Astrocyte of the cerebellum (primary cell): ENCODE results near the gene ATP2C2.
"Not testable (repeated sequence)": the region's sequence is repeated elsewhere in the genome, so short reads cannot be mapped to it uniquely, and the experiment has no call there.

ENCODE experiments used
- DNase-seq: peaks from one replicate; pipeline ENCODE4 v3.0.0-alpha.2; 2011; ENCODE audit warnings: low read depth
- H3K4me3 ChIP-seq: 2 replicates; pipeline ENCODE4 v1.5.1; 2011; ENCODE audit warnings: mild to moderate bottlenecking, low read depth, low read length, moderate library complexity
- CTCF ChIP-seq: IDR thresholded peaks from 2 replicates; pipeline ENCODE4 v1.5.1; 2012; ENCODE audit warnings: low read length, low read depth, moderate library complexity, mild to moderate bottlenecking; ENCODE audit errors: missing control alignments
- in situ Hi-C: cut with HindIII; loops from 2 replicates; pipeline ENCODE4 v1.10.0; 2017; ENCODE audit warnings: low sequenced_read_pairs

Gene ATP2C2

DNA sequence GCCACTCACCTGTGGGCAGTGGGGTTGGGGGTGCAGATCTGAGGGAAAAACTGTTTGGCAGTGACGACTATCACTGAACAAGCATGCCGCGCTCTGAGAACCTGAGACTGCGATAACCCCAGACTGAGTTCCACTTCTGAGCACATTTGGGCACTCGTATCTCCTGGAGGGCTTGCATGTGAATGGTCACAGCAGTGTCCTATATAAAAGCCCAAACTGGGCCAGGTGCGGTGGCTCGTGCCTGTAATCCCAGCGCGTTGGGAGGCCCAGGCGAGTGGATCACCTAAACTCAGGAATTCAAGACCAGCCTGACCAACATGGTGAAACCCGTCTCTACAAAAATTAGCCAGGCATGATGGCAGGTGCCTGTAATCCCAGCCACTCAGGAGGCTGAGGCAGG lies 18.7 kb downstream of the ATP2C2 start:
- DNase-seq, result no peak
- no peak overlapping the region for H3K4me3 ChIP-seq
- in situ Hi-C loops, result no loop called here
- TF ChIP-seq CTCF, result no peak

GRCh38 chr16:84390131-84390785 lies 21.9 kb downstream of the ATP2C2 start:
- H3K4me3 ChIP-seq, result no peak overlapping the region
- in situ Hi-C loops, result no loop called here
- no peak for DNase-seq
- no peak for TF ChIP-seq CTCF

- H3K4me3 ChIP-seq, result no peak overlapping the region
- DNase-seq, result no peak
These were observed 23.1 kb downstream of the ATP2C2 start for GRCh38 chr16:84391151-84392030.

DNA sequence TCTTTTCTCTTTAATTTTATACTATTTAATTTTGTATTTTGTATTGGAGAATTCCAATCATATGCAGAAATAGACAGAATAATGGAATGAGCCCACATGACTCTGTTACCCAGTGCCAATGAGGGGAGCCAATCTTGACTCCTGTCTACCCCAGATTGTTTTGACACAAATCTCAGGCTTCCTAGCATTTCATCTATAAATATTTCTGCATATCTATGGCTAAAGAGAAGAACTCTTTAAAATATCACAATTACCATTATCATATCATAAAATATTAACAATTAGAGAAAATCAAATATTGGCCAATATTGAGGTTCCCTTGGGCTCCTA lies 23.7 kb downstream of the ATP2C2 start:
- DNase-seq, result no peak
- no peak for TF ChIP-seq CTCF
- H3K4me3 ChIP-seq, result no peak overlapping the region
- in situ Hi-C loops, result no loop called here

More at GRCh38 chr16:84391151-84392030, 23.1 kb downstream of the ATP2C2 start:
- in situ Hi-C loops, result no loop called here
- TF ChIP-seq CTCF, result no peak

DNA sequence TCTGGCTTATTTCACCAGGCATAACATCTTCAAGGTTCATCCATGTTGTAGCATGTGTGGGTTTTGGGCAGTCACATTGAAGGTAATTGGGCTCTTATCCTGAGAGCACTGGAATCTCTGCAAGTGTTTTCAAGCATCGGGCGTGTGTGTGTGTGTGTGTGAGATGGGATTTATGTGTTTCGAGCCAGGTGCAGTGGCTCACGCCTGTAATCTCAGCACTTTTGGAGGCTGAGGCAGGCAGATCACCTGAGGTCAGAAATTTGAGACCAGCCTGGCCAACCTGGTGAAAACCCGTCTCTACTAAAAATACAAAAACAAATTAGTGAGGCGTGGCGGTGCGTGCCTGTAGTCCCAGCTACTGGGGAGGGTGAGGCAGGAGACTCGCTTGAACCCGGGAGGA lies 27.7 kb downstream of the ATP2C2 start:
- not testable (repeated sequence) for H3K4me3 ChIP-seq

GRCh38 chr16:84396537-84397008 lies 28.2 kb downstream of the ATP2C2 start:
- in situ Hi-C loops, result no loop called here
- DNase-seq, result no peak
- TF ChIP-seq CTCF, result no peak
- H3K4me3 ChIP-seq, result no peak overlapping the region

More for the DNA sequence above, 27.7 kb downstream of the ATP2C2 start:
- in situ Hi-C loops, DNase-seq: not testable (repeated sequence)

DNA sequence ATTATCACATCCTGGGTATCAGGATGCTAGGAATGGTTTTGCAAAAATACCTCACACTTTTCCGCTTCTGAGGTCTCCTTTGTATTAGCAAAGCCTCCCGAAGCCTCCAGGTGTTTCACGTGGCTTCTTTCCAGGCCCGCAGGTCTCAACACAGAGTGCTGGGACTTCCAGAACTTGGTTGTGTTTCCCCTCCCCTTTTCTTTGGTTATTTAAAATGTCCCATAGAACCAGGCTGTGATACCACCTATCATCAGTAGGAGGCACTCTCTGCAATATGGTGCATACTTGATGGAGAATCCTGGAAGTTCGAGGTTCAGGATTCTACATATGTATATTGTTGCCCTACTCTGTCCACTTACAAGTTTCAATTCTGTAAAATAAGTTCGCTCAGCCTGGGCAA lies 28.8 kb downstream of the ATP2C2 start:
- DNase-seq, result no peak
- in situ Hi-C loops, result no loop called here
- H3K4me3 ChIP-seq, result no peak overlapping the region
- peak; percentile 30 for TF ChIP-seq CTCF
